GM06990 (cell line): ENCODE data around the gene NAA40.

Experiments
- DNase-seq: peaks from one replicate; pipeline ENCODE4 v3.0.0-alpha.2; 2011; ENCODE audit not compliant: insufficient read length; ENCODE audit errors: extremely low read depth
- H3K27me3 ChIP-seq: replicated peaks from 2 replicates; pipeline ENCODE4 v1.6.0; 2011; ENCODE audit warnings: low read length; ENCODE audit not compliant: control insufficient read depth, insufficient read depth
- H3K36me3 ChIP-seq: 2 replicates; pipeline ENCODE4 v1.5.1; 2011; ENCODE audit warnings: low read length; ENCODE audit not compliant: control insufficient read depth, insufficient read depth
- H3K4me3 ChIP-seq: replicated peaks from 2 replicates; pipeline ENCODE4 v1.5.1; 2011; ENCODE audit warnings: low read depth, mild to moderate bottlenecking, control low read depth, low read length
- CTCF ChIP-seq: IDR thresholded peaks from 2 replicates; pipeline ENCODE4 v1.5.1; 2011; ENCODE audit warnings: low read length, control low read depth, mild to moderate bottlenecking, inconsistent platforms; ENCODE audit not compliant: insufficient read depth, poor library complexity, severe bottlenecking

NAA40 gene

GRCh38 chr11:64006398-64006797 is 67.6 kb downstream of the NAA40 start:
- H3K4me3 ChIP-seq: no peak overlapping the region
- no peaks in the 10 kb centered on the region for H3K36me3 ChIP-seq

More at GRCh38 chr11:64006398-64006797, 67.6 kb downstream of the NAA40 start:
- peaks cover 2% of the 10 kb centered on the region; the same call in 1 of the 2 replicates for H3K27me3 ChIP-seq
- TF ChIP-seq CTCF: no peak
- DNase-seq: no peak
